ENCODE data around the gene ICAM2. TPM values are rescaled to one million over a fixed set of nuclear protein-coding genes. Genes with fewer than 3 reads are reported as not detected.
A peak's percentile ranks its signal among the peaks of the same experiment; 100 is the strongest.

Gene ICAM2
- total and polyA plus RNA-seq, 8 donors, result 32.3 to 55.4 (median 46.3) TPM

- Histone ChIP-seq H3K36me3 (peaks cover 0 to 29% of the 10 kb centered on the region in 2 donors), H3K4me3 (peak overlapping the region in 1 of 2 donors; percentile 34), H3K27me3 (peaks cover 0 to under 1% of the 10 kb centered on the region in 2 donors), H3K4me1 (peaks cover 30 to 69% of the 10 kb centered on the region in 2 donors), H3K27ac (peak overlapping the region; percentile 54 to 72), H3K9me3 (no peaks in the 10 kb centered on the region)
- DNase-seq, result no peak
- no peak for TF ChIP-seq CTCF (IDR thresholded peaks at IDR 0.05)
- ATAC-seq, result peak; percentile 12
- intact Hi-C loops (cut with DNase I), result no loop called here
Measured at GRCh38 chr17:64004903-64005733, 15.3 kb downstream of the ICAM2 start.

GRCh38 chr17:64004218-64004770 is 16.1 kb downstream of the ICAM2 start:
- no peaks in the 10 kb centered on the region for H3K9me3 ChIP-seq
- H3K4me3 ChIP-seq, result no peak overlapping the region
- intact Hi-C loops (cut with DNase I), result no loop called here
- peaks cover 0 to 29% of the 10 kb centered on the region in 2 donors for H3K36me3 ChIP-seq
- H3K27me3 ChIP-seq, result peaks cover 0 to 8% of the 10 kb centered on the region in 2 donors
- ATAC-seq, result no peak
- no peak for TF ChIP-seq CTCF (IDR thresholded peaks at IDR 0.05)
- peaks cover 27 to 64% of the 10 kb centered on the region in 2 donors for H3K4me1 ChIP-seq
- no peak for DNase-seq
- H3K27ac ChIP-seq, result no peak overlapping the region

GRCh38 chr17:64003526-64004121 is 16.8 kb downstream of the ICAM2 start:
- peaks cover 0 to 29% of the 10 kb centered on the region in 2 donors for H3K36me3 ChIP-seq
- peaks cover 26 to 64% of the 10 kb centered on the region in 2 donors for H3K4me1 ChIP-seq
- H3K4me3 ChIP-seq, result no peak overlapping the region
- ATAC-seq, result no peak
- no peak for TF ChIP-seq CTCF (IDR thresholded peaks at IDR 0.05)
- no peak for DNase-seq
- no peaks in the 10 kb centered on the region for H3K9me3 ChIP-seq
- peaks cover 0 to 15% of the 10 kb centered on the region in 2 donors for H3K27me3 ChIP-seq
- H3K27ac ChIP-seq, result no peak overlapping the region
- intact Hi-C loops (cut with DNase I), result no loop called here

- ATAC-seq (no peak), DNase-seq (no peak)
- intact Hi-C loops (cut with DNase I), result no loop called here
- Histone ChIP-seq H3K4me3 (no peak overlapping the region), H3K27ac (peak overlapping the region in 1 of 2 donors; percentile 70), H3K9me3 (no peaks in the 10 kb centered on the region), H3K36me3 (peaks cover 0 to 29% of the 10 kb centered on the region in 2 donors), H3K27me3 (peaks cover 0 to 22% of the 10 kb centered on the region in 2 donors), H3K4me1 (peaks cover 29 to 64% of the 10 kb centered on the region in 2 donors)
- TF ChIP-seq CTCF (IDR thresholded peaks at IDR 0.05), result no peak
Measured at GRCh38 chr17:64002658-64003525, 17.5 kb downstream of the ICAM2 start.

All from left lung (tissue), 10 donors.